Neural crest cell (in vitro differentiated cells): ENCODE data around the gene SORCS2. TPM values are rescaled to one million over a fixed set of nuclear protein-coding genes. Genes with fewer than 3 reads are reported as not detected.

ENCODE experiments used
- DNase-seq: peaks from one replicate; pipeline ENCODE4 v3.0.0; 2021; ENCODE audit warnings: low read depth, mixed read lengths, low spot score
- H3K27ac Mint-ChIP-seq: one replicate; pipeline ENCODE4 v1.8.0; 2021; ENCODE audit warnings: mild to moderate bottlenecking, mixed read lengths; ENCODE audit not compliant: unreplicated experiment
- H3K27me3 Mint-ChIP-seq: 2 replicates; pipeline ENCODE4 v1.8.0; 2021; ENCODE audit warnings: low read depth, mild to moderate bottlenecking, mixed read lengths
- H3K36me3 Mint-ChIP-seq: 2 replicates; pipeline ENCODE4 v1.8.0; 2021; ENCODE audit warnings: low read depth, mild to moderate bottlenecking, mixed read lengths
- H3K4me1 Mint-ChIP-seq: 2 replicates; pipeline ENCODE4 v1.8.0; 2021; ENCODE audit warnings: mixed read lengths
- H3K4me3 Mint-ChIP-seq: one replicate; pipeline ENCODE4 v1.8.0; 2021; ENCODE audit warnings: mild to moderate bottlenecking, mixed read lengths
- H3K9me3 Mint-ChIP-seq: 2 replicates; pipeline ENCODE4 v1.8.0; 2021; ENCODE audit warnings: mixed read lengths
- total RNA-seq: library from RNA; stranded (reverse); gene quantifications from 2 replicates; pipeline ENCODE4 v1.2.1, GENCODE V29; 2021
- TF ChIP-seq, protein P1 (sequence below): fragments of 200-600 bp; sonication (generic); conservative IDR thresholded peaks from 2 replicates; pipeline ENCODE4 v1.5.0; 2021; ENCODE audit warnings: antibody characterized with exemption, mild to moderate bottlenecking

The SORCS2 gene
- total RNA-seq, 1 donor from 2014 or later = 1.1 TPM

DNA sequence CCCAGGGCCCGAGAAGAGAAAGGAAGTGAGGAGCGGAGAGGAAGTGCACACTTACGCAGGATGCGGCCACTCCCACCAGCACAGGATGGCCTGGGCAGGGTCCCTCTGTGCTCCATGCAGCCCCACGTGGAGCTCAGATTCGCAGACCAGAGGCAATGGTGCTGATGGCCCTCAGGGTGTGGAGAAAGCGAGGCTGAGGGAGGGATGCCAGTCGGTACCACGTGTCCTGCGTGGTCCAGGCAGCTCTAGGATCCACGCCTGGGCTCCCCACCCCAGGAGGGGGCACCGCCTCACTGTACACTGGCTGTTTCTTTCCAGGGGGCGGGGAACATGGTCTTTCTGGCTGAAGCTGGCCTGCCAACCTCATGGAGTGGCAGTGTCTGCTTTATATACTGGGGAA is 505.5 kb downstream of the SORCS2 start:
- no peak overlapping the region for H3K4me3 Mint-ChIP-seq
- no peak for DNase-seq
- TF ChIP-seq, protein P1, sequence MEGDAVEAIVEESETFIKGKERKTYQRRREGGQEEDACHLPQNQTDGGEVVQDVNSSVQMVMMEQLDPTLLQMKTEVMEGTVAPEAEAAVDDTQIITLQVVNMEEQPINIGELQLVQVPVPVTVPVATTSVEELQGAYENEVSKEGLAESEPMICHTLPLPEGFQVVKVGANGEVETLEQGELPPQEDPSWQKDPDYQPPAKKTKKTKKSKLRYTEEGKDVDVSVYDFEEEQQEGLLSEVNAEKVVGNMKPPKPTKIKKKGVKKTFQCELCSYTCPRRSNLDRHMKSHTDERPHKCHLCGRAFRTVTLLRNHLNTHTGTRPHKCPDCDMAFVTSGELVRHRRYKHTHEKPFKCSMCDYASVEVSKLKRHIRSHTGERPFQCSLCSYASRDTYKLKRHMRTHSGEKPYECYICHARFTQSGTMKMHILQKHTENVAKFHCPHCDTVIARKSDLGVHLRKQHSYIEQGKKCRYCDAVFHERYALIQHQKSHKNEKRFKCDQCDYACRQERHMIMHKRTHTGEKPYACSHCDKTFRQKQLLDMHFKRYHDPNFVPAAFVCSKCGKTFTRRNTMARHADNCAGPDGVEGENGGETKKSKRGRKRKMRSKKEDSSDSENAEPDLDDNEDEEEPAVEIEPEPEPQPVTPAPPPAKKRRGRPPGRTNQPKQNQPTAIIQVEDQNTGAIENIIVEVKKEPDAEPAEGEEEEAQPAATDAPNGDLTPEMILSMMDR = no peak
- no peaks in the 10 kb centered on the region for H3K27me3 Mint-ChIP-seq
- H3K4me1 Mint-ChIP-seq = no peaks in the 10 kb centered on the region
- H3K27ac Mint-ChIP-seq = no peak overlapping the region
- no peaks in the 10 kb centered on the region for H3K36me3 Mint-ChIP-seq
- no peaks in the 10 kb centered on the region for H3K9me3 Mint-ChIP-seq

DNA sequence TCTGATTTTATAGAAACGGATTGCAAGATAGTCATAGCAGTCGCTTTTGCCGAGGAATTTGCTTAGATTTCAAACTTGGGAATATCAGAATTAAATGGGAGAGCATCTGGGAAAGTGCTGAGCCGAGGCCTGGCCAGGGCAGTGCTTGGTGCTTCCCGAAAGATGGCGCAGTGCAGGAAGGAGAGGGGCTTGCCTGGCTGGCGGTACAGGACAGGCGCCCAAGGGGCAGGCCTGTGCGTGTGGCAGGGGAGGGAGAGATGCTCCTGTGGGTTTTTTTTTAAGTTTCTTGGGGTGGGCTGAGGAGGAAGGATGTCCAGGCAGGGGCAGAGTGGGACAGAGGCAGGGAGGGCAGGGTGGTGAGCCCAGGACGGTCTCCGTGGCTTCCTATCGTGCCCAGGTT is 506.2 kb downstream of the SORCS2 start:
- H3K36me3 Mint-ChIP-seq = no peaks in the 10 kb centered on the region
- H3K27ac Mint-ChIP-seq = no peak overlapping the region
- H3K4me1 Mint-ChIP-seq = no peaks in the 10 kb centered on the region
- TF ChIP-seq, protein P1 = no peak
- H3K27me3 Mint-ChIP-seq = no peaks in the 10 kb centered on the region
- H3K9me3 Mint-ChIP-seq = no peaks in the 10 kb centered on the region
- no peak for DNase-seq
- no peak overlapping the region for H3K4me3 Mint-ChIP-seq

DNA sequence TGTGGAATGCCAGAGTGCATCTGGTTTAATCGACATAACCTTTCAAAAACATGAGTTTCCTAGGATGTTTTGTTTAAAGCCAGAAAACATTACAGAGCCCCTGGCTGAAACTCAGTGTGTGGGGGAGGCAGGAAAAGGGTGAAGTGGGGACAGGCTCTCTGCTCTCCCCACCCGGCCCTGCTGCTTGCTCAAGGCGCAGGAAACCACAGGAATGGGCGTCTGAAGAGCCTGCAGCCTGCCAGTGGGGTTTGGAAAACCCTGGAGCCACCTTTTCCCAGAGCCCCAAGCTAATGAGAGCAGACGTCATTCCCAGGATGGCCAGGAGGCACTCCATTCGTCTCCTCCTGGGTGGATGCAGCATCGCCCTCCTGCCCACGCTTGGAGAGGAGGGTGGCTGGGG is 506.7 kb downstream of the SORCS2 start:
- no peaks in the 10 kb centered on the region for H3K27me3 Mint-ChIP-seq
- H3K9me3 Mint-ChIP-seq = no peaks in the 10 kb centered on the region
- TF ChIP-seq, protein P1 = no peak
- H3K4me3 Mint-ChIP-seq = no peak overlapping the region
- H3K4me1 Mint-ChIP-seq = no peaks in the 10 kb centered on the region
- no peak overlapping the region for H3K27ac Mint-ChIP-seq
- H3K36me3 Mint-ChIP-seq = no peaks in the 10 kb centered on the region
- no peak for DNase-seq

DNA sequence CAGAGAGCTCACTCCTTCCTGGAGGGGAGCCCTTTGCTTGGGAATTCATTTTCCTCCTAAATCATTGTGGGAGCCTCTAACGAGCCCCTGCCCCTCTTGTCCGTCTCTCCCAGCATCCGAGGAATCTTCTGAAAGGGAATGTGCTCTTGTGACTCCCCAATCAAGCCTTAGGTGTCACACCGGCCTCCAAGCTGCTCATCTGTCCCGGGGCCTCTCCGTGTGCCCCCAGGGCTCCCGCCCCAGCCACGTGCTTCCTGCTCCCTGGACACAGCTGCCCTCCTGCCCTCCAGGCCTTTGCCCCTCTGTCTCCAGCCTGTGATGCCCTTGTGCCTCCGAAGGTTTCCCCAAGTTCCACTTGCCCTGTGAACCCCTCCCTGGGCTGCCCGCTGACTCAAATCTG is 507.5 kb downstream of the SORCS2 start:
- H3K27ac Mint-ChIP-seq = no peak overlapping the region

DNA sequence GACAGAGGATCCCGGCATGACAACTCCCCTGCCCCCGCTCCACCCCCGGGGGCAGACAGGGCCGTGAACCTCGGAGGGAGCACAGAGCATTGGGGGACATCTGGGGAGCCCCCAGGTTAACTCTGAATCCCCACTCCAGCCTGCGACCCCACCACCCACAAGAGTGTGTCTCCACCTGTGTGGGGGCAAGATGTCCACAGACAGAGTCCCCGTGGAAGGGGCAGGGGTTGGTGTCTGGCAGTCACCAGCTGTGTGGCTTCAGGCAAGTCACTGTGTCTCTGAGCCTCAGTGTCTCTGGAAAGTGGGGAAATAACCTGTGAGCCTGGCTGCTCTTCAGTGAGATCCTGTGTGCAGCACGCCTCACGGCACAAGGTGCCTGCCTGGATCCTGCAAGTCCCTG is 508.3 kb downstream of the SORCS2 start:
- no peaks in the 10 kb centered on the region for H3K27me3 Mint-ChIP-seq
- H3K27ac Mint-ChIP-seq = no peak overlapping the region
- peaks cover 6% of the 10 kb centered on the region for H3K4me1 Mint-ChIP-seq

More for the DNA sequence above, 507.5 kb downstream of the SORCS2 start:
- Mint-ChIP-seq H3K27me3 (no peaks in the 10 kb centered on the region), H3K36me3 (no peaks in the 10 kb centered on the region), H3K4me3 (no peak overlapping the region), H3K4me1 (peaks cover under 1% of the 10 kb centered on the region), H3K9me3 (no peaks in the 10 kb centered on the region)
- DNase-seq = no peak
- TF ChIP-seq, protein P1 = no peak

More for the DNA sequence above, 508.3 kb downstream of the SORCS2 start:
- no peak overlapping the region for H3K4me3 Mint-ChIP-seq
- no peaks in the 10 kb centered on the region for H3K9me3 Mint-ChIP-seq
- no peak for DNase-seq
- H3K36me3 Mint-ChIP-seq = no peaks in the 10 kb centered on the region
- TF ChIP-seq, protein P1 = no peak
